SIG-M5 (cell line): ENCODE data around the gene TSC22D3.

Experiments
- DNase-seq: peaks from one replicate; lab custom pipeline; 2025; lab: John Stamatoyannopoulos, UW

TSC22D3 gene

GRCh38 chrX:107730991-107731766 lies 44.4 kb downstream of the TSC22D3 start:
- DNase-seq = no peak

- no peak for DNase-seq
Observed at GRCh38 chrX:107730298-107730655, 45.3 kb downstream of the TSC22D3 start.

GRCh38 chrX:107729558-107730297 lies 45.9 kb downstream of the TSC22D3 start:
- no peak for DNase-seq

GRCh38 chrX:107728371-107729099 lies 47.1 kb downstream of the TSC22D3 start:
- no peak for DNase-seq

- DNase-seq = no peak
Observed at GRCh38 chrX:107726816-107727534, 48.6 kb downstream of the TSC22D3 start.

GRCh38 chrX:107725761-107726555 lies 49.6 kb downstream of the TSC22D3 start:
- DNase-seq = no peak

GRCh38 chrX:107724653-107725052 lies 50.9 kb downstream of the TSC22D3 start:
- no peak for DNase-seq

- DNase-seq = no peak
Observed at GRCh38 chrX:107723511-107723910, 52.1 kb downstream of the TSC22D3 start.

GRCh38 chrX:107721966-107722707 lies 53.5 kb downstream of the TSC22D3 start:
- DNase-seq = no peak

- DNase-seq = no peak
Observed at GRCh38 chrX:107721318-107721717, 54.3 kb downstream of the TSC22D3 start.

- DNase-seq = no peak
Observed at GRCh38 chrX:107718156-107718621, 57.4 kb downstream of the TSC22D3 start.

- peak; percentile 78 for DNase-seq
Observed at GRCh38 chrX:107716816-107717700, 58.5 kb downstream of the TSC22D3 start.

- no peak for DNase-seq
Observed at GRCh38 chrX:107716118-107716684, 59.4 kb downstream of the TSC22D3 start.

- no peak for DNase-seq
Observed at GRCh38 chrX:107715331-107716117, 60.1 kb downstream of the TSC22D3 start.

- DNase-seq = no peak
Observed at GRCh38 chrX:107714206-107714891, 61.2 kb downstream of the TSC22D3 start.

- DNase-seq = no peak
Observed at GRCh38 chrX:107713543-107714205, 61.9 kb downstream of the TSC22D3 start.

- no peak for DNase-seq
Observed at GRCh38 chrX:107713203-107713542, 62.4 kb downstream of the TSC22D3 start.
